ENCODE results near the gene NRXN3.

DNA sequence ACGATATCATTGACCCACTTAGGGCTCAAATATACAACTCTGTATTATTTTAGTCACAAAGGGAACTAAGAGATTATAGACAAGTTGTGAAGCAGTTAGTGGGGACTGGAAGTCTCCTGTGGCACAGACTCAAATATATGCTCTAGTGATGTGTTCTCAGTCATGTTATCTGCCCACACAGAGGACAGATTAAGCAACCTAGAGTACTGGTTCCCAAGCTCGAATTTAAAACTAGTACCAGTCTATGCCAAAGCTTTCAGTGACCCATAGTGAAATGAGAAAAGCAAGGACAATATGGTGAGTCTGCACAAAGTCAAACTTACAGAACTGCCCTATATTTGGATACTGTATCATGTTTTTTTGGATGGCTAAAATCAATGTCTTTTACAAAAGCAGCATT lies 1651.9 kb downstream of the NRXN3 start:
- TF ChIP-seq SP4 (CRISPR knock-in tag; IDR thresholded peaks at IDR 0.05) (no peak), ZNF530 (CRISPR knock-in tag; IDR thresholded peaks at IDR 0.05; ENCODE audit: low read depth) (no peak), NR2C2 (CRISPR knock-in tag; IDR thresholded peaks at IDR 0.05; ENCODE audit: borderline replicate concordance) (no peak), RAD21 (CRISPR knock-in tag; IDR thresholded peaks at IDR 0.05) (no peak), ZNF121 (CRISPR knock-in tag; IDR thresholded peaks at IDR 0.05) (no peak)

Data from HepG2 (cell line).